Measurements from ENCODE around the gene PHF2.

GRCh38 chr9:93697352-93698139, 121.2 kb downstream of the PHF2 start:
- no peak for TF ChIP-seq CTCF (IDR thresholded peaks at IDR 0.05)
- TF ChIP-seq NFATC4 (CRISPR knock-in tag; IDR thresholded peaks at IDR 0.05): no peak
- TF ChIP-seq NFYB (CRISPR knock-in tag; conservative IDR thresholded peaks at IDR 0.05; ENCODE audit: low read depth): no peak
- TF ChIP-seq FOXP1 (CRISPR knock-in tag; IDR thresholded peaks at IDR 0.05; ENCODE audit: borderline replicate concordance): no peak
- no peak for TF ChIP-seq ZNF121 (CRISPR knock-in tag; IDR thresholded peaks at IDR 0.05)
- TF ChIP-seq EMX1 (CRISPR knock-in tag; IDR thresholded peaks at IDR 0.05): no peak
- no peak for TF ChIP-seq ZNF263 (CRISPR knock-in tag; IDR thresholded peaks at IDR 0.05; ENCODE audit: low read depth)
- no peak for TF ChIP-seq TCF7 (CRISPR knock-in tag; IDR thresholded peaks at IDR 0.05; ENCODE audit: low read depth)
- TF ChIP-seq ETV6 (CRISPR knock-in tag; IDR thresholded peaks at IDR 0.05): no peak
- TF ChIP-seq SMAD3 (CRISPR knock-in tag; IDR thresholded peaks at IDR 0.05; ENCODE audit: borderline replicate concordance): no peak
- no peak for TF ChIP-seq USF2 (CRISPR knock-in tag; IDR thresholded peaks at IDR 0.05)
- no peak for TF ChIP-seq STAT6 (CRISPR knock-in tag; conservative IDR thresholded peaks at IDR 0.05; ENCODE audit: low read depth)
